Adrenal gland (tissue), 12 donors: Measurements from ENCODE around the gene NEUROG1. TPM values are rescaled to one million over a fixed set of nuclear protein-coding genes. Genes with fewer than 3 reads are reported as not detected.

Source experiments
- DNase-seq, 7 donors: peaks; one replicate each; pipeline ENCODE4 v3.0.0-alpha.2; 2019 to 2020
- H3K27ac ChIP-seq, 5 donors: fragments of 200-600 bp; sonication (generic) in 4 of 5; 1 replicate in 3 of 5; 2 replicates in 2 of 5; pipeline versions ENCODE4 v1.5.1 to v1.8.0; 2016 to 2020; ENCODE audit warnings: mild to moderate bottlenecking in 1 of 5
- H3K27me3 ChIP-seq: fragments of 200-600 bp; 2 replicates; pipeline ENCODE4 v1.8.0; 2021
- H3K36me3 ChIP-seq, 2 donors: fragments of 200-600 bp; replicated peaks in 1 of 2; 1 replicate in 1 of 2; 2 replicates in 1 of 2; pipeline versions ENCODE4 v1.5.1 to v1.8.0; 2018 to 2022
- H3K4me1 ChIP-seq, 2 donors: fragments of 200-600 bp; replicated peaks in 1 of 2; 1 replicate in 1 of 2; 2 replicates in 1 of 2; pipeline versions ENCODE4 v1.5.1 to v1.8.0; 2018 to 2021
- H3K4me3 ChIP-seq, 4 donors: fragments of 200-600 bp; sonication (generic) in 3 of 4; one replicate each; pipeline ENCODE4 v1.5.1; 2016 to 2018
- H3K9me3 ChIP-seq, 3 donors: fragments of 200-600 bp; sonication (generic) in 1 of 3; replicated peaks in 1 of 3; 1 replicate in 2 of 3; 2 replicates in 1 of 3; pipeline versions ENCODE4 v1.5.1 to v1.8.0; 2016 to 2021
- POLR2A ChIP-seq, 2 donors: fragments of 450-650 bp; IDR thresholded peaks; one replicate each; pipeline ENCODE4 v1.6.1; 2017; ENCODE audit warnings: antibody characterized with exemption in 2 of 2, mild to moderate bottlenecking in 2 of 2, moderate library complexity in 1 of 2
- WGBS, 4 donors: extraction: QIAGEN DNeasy Blood & Tissue Kit in 2 of 4; methylation state at CpG; one replicate each; pipeline versions ENCODE4 v1.1.5 to v1.1.7; 2013 to 2017; 5-methylcytosine and 5-hydroxymethylcytosine counted together
- intact Hi-C, 2 donors: fragments of 100-400 bp; cut with DNase I; formaldehyde crosslinking; loops; one replicate each; pipeline versions ENCODE4 v1.14.1 to v1.15.0; 2022 to 2023
- polyA plus RNA-seq, 3 donors: library from polyadenylated mRNA; stranded (reverse); fragments of 200-250 nt in 2 of 3; fragments of 350-450 nt in 1 of 3; fragmentation: Illumina TruSeq in 1 of 3; extraction: RNeasy Lipid Tissue Mini Kit (QIAGEN cat#74804) in 1 of 3; gene quantifications; one replicate each; pipeline ENCODE4 v1.2.3, GENCODE V29; 2013 to 2014
- total RNA-seq, 9 donors: library from RNA; depleted of rRNA in 4 of 9; stranded (reverse); fragments of >200 nt in 4 of 9; fragments of 120-200 nt in 1 of 9; fragmentation: NEBNext Ultra II Directional in 1 of 9; extraction: Animal tissue kit (Norgen Biotek cat#: 25700) in 1 of 9; gene quantifications; one replicate each; pipeline versions ENCODE4 v1.1.0 to v1.2.4, GENCODE V29; 2013 to 2023
- TF ChIP-seq, protein P1 (sequence below), 6 experiments: fragments of 450-650 bp in 4 of 6; fragments of 200-600 bp in 2 of 6; sonication (generic) in 1 of 6; IDR thresholded peaks; 1 replicate in 5 of 6; 2 replicates in 1 of 6; pipeline versions ENCODE4 v1.5.1 to v1.8.0; 2016 to 2021; ENCODE audit warnings: antibody characterized with exemption in 6 of 6, mild to moderate bottlenecking in 2 of 6, moderate library complexity in 1 of 6
- donor health status: healthy with polysubstance abuse.
- donor health status: Bipolar disorder and iron deficiency.
- donor health status: DM: yes; HTN: yes; CAD: no.
- donor health status: DM: no; HTN: no; CAD: no.
- donor health status: DM: no; HTN: no; CAD: no.
- donor health status: DM: yes; HTN: yes; CAD: no.

Gene NEUROG1
- total and polyA plus RNA-seq, 12 donors: not detected

DNA sequence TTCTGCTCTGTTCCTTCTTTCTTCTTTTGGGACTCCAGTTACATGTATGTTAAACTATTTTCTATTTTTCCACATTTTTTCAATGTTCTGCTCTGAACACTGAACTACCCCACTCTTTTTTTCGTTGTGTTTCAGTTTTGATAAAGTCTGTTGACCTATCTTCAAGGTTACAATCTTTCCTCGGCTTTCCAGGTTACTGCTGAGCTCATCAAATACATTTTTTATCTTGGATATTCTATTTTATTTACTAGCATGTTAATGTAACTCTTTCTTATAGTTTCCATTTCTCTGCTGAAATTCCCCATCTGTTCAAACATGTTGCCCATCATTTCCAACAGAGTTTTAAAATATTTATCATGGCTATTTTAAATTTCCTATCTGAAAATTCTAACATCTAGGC lies 13.8 kb downstream of the NEUROG1 start:
- peaks cover 28% of the 10 kb centered on the region for H3K27me3 ChIP-seq
- no peaks in the 10 kb centered on the region for H3K4me1 ChIP-seq
- H3K9me3 ChIP-seq: peaks cover 0 to under 1% (median 0%) of the 10 kb centered on the region in 3 donors
- H3K4me3 ChIP-seq: no peak overlapping the region
- TF ChIP-seq, protein P1, sequence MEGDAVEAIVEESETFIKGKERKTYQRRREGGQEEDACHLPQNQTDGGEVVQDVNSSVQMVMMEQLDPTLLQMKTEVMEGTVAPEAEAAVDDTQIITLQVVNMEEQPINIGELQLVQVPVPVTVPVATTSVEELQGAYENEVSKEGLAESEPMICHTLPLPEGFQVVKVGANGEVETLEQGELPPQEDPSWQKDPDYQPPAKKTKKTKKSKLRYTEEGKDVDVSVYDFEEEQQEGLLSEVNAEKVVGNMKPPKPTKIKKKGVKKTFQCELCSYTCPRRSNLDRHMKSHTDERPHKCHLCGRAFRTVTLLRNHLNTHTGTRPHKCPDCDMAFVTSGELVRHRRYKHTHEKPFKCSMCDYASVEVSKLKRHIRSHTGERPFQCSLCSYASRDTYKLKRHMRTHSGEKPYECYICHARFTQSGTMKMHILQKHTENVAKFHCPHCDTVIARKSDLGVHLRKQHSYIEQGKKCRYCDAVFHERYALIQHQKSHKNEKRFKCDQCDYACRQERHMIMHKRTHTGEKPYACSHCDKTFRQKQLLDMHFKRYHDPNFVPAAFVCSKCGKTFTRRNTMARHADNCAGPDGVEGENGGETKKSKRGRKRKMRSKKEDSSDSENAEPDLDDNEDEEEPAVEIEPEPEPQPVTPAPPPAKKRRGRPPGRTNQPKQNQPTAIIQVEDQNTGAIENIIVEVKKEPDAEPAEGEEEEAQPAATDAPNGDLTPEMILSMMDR (IDR thresholded peaks at IDR 0.05): no peak
- no peak for TF ChIP-seq POLR2A (IDR thresholded peaks at IDR 0.05)
- WGBS, 4 donors: 21 to 34% (median 29%) methylated on average over 2 of the region's 2 CpGs
- no peak for DNase-seq
- no peak overlapping the region for H3K27ac ChIP-seq
- no peaks in the 10 kb centered on the region for H3K36me3 ChIP-seq
- intact Hi-C loops: no loop called here

DNA sequence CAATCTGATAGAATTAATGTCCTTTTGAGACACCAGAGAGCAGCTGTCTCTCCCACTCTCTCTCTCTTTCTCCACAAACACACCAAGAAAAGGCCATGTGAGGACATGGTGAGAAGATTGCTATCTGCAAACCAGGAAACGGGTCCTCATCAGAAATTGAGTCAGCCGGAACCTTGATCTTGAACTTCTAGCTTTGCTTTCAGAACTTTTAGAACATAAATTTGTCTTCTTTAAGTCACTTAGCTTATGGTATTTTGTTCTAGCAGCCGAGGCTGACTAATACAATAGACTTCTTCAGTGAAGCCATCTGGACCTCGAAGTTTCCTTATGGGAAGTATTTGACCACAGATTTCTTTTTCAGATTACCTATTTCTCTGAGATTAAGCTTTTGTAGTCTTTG lies 18.1 kb downstream of the NEUROG1 start:
- H3K9me3 ChIP-seq: peaks cover 0 to 7% (median 0%) of the 10 kb centered on the region in 3 donors
- intact Hi-C loops: no loop called here
- H3K4me1 ChIP-seq: no peaks in the 10 kb centered on the region
- H3K36me3 ChIP-seq: no peaks in the 10 kb centered on the region
- H3K27me3 ChIP-seq: peaks cover 19% of the 10 kb centered on the region
- no peak for DNase-seq
- no peak overlapping the region for H3K4me3 ChIP-seq
- WGBS, 4 donors: 72 to 81% (median 75%) methylated on average over 4 of the region's 4 CpGs
- no peak overlapping the region for H3K27ac ChIP-seq
- TF ChIP-seq, protein P1 (IDR thresholded peaks at IDR 0.05): no peak
- TF ChIP-seq POLR2A (IDR thresholded peaks at IDR 0.05): no peak

DNA sequence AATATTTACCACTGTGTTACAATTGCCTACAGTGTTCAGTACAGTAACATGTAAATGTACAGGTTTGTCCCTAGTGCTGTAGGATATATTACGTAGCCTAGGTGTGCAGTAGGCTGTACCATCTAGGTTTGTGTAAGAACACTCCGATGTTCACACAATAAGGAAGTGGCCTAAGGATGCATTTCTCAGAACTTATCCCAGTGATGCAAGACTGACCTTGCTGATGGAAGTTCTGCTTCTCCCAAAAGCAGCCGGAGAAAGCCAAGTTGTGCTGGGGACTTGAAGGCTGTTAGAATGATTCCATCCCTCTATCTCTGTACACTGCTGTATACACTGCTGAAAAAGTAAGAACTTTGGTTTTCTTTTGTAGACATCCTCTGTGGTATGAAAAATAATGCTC lies 21.6 kb downstream of the NEUROG1 start:
- Histone ChIP-seq H3K4me1 (no peaks in the 10 kb centered on the region), H3K36me3 (no peaks in the 10 kb centered on the region), H3K27ac (no peak overlapping the region), H3K27me3 (peaks cover 13% of the 10 kb centered on the region), H3K4me3 (no peak overlapping the region), H3K9me3 (peaks cover 0 to 7% (median 0%) of the 10 kb centered on the region in 3 donors)
- no peak for DNase-seq
- TF ChIP-seq, protein P1 (IDR thresholded peaks at IDR 0.05): no peak
- no peak for TF ChIP-seq POLR2A (IDR thresholded peaks at IDR 0.05)
- intact Hi-C loops: no loop called here
- 86 to 94% (median 88%) methylated on average over 2 to 3 of the region's 3 CpGs for WGBS, 4 donors

DNA sequence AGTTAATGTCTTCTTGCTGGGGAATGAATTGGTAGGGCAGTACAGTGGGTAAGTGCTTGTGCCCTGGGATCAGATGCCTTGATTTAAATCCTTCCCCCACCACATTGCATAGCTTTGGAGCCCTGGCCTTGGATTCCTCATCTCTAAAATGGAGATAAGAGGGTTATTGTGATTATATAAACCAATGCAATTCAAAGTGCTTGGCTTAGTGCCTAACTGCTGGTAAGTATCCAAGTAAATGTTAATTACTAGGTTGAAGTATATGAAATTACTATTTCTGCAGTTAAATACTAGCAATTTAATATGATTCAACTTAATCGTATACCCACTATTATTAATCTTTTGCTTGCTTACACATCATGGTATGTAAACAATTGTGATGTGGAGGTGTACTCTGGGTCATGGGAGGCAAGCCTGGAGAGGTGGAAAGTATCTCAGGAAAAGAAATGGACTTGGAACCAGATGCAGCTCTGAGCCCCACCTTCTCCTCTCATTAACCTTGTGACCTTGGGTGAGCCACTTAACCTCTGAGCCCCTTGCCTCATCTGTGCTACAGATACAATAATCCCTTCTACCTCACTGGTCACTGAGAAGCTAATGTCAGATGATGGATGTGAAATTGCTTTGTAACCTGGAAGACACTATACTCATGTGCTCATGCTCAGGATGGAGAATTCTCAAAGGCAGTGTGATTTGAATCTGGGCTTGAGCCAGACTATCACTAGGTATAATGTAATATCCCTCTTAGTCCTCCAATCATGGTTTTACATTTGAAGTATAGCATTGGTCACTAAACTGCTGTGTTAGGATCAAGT lies 23.8 kb downstream of the NEUROG1 start:
- H3K4me1 ChIP-seq: no peaks in the 10 kb centered on the region
- peaks cover 0 to 7% (median 0%) of the 10 kb centered on the region in 3 donors for H3K9me3 ChIP-seq
- peaks cover 13% of the 10 kb centered on the region for H3K27me3 ChIP-seq
- 54 to 67% (median 55%) methylated on average over 1 of the region's 1 CpG for WGBS, 4 donors
- no peaks in the 10 kb centered on the region for H3K36me3 ChIP-seq
- no peak overlapping the region for H3K4me3 ChIP-seq
- no peak for DNase-seq
- no peak overlapping the region for H3K27ac ChIP-seq
- intact Hi-C loops: no loop called here
- no peak for TF ChIP-seq POLR2A (IDR thresholded peaks at IDR 0.05)
- TF ChIP-seq, protein P1 (IDR thresholded peaks at IDR 0.05): no peak
